HTERT RPE-1 (cell line): ENCODE results near the gene ANTXR2.
"Not testable (repeated sequence)": the region's sequence is repeated elsewhere in the genome, so short reads cannot be mapped to it uniquely, and the experiment has no call there.

Experiments used
- in situ Hi-C: fragments of 300-500 bp; cut with MboI; formaldehyde crosslinking; loops from 4 replicates; pipeline ENCODE4 v1.14.3; 2020; ENCODE audit warnings: low sequenced_read_pairs

Gene ANTXR2

DNA sequence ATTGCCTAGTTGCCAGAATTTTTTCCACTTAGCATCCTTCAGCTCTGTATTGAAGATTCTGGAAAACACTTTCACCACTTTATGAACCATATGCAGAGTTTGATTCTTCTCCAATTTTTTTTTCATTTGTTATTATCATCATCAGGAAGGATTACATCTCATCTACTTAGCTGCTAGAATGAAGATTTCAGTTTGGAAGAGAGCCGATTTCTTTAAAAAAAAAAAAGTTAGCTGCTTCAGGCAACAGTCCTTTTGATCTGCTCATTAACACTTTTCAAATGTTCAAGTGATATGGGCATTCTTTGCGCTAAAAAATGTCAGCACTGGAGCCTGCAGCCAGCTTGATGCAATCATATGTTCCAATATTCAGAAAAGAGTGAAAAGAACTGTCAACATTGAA lies 76.2 kb downstream of the ANTXR2 start:
- in situ Hi-C loops, result no loop called here

DNA sequence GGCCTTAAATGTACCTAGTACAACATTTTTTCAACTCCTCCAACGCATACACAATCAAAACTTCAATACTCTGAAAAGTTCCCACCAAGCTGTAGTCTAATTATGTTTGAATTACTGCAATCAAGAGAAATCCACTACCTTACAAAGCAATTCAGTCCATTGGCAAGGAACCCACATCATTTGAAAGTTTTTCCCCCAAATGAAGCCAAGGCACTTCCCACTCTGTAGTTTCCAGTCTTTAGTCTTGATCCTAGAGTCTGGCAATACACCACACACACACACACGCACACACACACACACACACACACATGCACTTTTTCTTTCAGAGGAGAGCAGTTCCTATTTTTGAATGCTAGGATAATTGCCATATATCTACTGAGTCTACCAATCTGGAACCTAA lies 79.6 kb downstream of the ANTXR2 start:
- in situ Hi-C loops, result no loop called here

DNA sequence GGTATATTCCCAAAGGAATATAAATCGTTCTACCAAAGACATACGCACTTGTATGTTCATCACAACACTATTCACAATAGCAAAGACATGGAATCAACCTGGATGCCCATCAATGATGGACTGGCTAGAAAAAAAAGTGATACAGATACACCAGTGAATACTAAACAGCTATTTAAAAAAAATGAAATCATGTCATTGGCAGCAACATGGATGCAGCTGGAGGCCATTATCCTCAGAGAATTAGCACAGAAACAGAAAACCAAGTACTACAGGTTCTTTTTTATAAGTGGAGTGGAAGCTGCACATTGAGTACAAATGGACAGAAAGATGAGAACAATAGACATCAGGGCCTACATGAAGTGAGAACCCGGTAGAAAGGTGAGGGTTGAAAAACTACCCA lies 81.4 kb downstream of the ANTXR2 start:
- in situ Hi-C loops, result no loop called here

DNA sequence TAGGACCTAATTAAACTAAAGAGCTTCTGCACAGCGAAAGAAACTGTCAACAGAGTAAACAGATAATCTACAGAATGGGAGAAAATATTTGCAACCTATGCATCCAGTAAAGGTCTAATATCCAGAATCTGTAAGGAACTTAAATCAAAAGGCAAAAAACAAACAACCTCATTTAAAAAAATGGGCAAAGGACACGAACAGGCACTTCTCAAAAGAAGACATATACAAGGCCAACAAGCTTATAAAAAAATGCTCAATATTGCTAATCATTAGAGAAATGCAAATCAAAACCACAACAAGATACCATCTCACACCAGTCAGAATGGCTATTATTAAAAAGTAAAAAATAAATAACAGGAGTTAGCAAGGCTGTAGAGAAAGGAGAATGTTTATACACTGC lies 81.9 kb downstream of the ANTXR2 start:
- in situ Hi-C loops, result not testable (repeated sequence)

DNA sequence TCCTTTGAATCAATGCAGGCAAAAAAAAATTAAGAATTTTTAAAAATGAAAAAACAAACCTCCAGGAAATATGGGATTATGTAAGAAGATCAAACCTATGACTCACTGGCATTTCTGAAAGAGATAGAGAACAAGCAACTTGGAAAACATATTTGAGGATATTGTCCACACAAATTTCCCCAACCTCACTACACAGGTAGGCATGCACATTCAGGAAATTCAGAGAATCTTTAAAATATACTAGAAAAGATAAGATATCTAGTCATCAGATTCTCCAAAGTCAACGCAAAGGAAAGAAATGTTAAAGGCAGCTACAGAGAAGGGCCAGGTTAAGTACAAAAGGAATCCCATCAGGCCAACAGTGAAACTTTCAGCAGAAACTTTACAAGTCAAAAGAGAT lies 85.6 kb downstream of the ANTXR2 start:
- in situ Hi-C loops, result no loop called here

DNA sequence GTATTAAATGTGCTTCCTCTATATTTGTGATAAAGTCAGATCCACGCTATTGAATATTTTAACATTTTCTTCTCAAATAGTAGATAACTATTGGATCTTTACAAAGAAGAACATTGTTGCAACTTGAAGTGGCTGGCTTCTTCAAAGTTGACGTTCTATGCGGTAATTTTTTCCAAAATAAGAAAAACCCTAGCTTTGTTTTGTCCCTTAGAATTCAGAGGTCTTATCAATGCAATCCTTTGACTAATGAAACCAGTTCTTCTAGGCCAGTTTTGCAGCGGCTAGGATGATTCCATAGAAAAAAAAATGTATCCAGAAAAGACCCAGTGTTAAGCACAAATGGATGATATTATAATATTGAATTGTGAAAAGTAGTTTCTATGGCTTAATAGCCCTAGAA lies 89.6 kb downstream of the ANTXR2 start:
- in situ Hi-C loops, result no loop called here

DNA sequence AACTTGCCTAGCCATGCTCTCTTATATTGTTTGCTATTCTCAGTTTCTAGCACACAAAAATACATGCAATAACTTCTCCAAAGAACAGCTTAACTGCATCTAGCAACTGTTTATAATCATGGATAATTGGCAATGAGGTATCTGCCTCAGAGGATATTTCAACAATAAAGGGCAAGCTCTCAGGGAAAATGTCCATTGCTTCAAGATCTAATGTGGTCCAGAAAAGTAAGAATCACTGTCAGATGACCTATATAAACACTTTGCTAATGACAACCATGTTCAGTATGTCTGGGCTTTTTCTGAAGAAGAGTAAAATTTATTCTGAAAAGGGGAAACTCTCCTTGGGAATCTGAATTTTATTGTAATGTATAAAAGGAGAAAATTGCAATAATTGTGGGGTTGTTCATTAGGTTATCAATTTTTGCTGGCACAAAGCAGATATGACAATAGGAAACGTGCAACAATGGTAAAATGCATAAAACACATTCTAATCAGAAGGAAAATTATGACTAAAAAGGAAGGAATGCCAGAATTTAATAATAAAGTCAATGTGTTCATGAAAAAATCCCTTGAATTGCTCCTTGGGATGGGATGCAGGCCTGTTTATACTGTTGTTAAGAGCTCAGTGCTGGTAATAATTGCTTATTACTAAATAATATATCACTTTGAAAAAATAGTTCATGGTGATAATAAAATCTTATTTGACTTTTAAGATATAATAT lies 90.3 kb downstream of the ANTXR2 start:
- in situ Hi-C loops, result no loop called here

DNA sequence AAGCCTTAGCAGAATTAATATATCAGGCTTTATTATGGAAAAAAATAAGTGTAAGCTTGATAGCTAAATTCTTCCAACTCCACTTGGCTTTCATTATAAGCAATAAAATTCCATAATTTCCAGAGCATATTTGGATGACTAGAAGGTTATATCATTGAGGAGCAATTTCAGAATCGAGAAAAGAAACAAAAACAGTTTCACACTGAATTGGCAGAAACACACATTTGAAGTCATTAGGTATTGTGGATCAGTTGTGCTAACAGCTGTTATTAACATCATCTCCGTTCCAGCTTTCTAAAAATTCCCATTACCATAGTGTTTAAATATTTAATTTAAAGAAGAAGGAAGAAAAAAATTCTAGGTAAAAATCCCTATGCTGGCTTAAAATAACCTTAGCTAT lies 92.6 kb downstream of the ANTXR2 start:
- in situ Hi-C loops, result no loop called here

DNA sequence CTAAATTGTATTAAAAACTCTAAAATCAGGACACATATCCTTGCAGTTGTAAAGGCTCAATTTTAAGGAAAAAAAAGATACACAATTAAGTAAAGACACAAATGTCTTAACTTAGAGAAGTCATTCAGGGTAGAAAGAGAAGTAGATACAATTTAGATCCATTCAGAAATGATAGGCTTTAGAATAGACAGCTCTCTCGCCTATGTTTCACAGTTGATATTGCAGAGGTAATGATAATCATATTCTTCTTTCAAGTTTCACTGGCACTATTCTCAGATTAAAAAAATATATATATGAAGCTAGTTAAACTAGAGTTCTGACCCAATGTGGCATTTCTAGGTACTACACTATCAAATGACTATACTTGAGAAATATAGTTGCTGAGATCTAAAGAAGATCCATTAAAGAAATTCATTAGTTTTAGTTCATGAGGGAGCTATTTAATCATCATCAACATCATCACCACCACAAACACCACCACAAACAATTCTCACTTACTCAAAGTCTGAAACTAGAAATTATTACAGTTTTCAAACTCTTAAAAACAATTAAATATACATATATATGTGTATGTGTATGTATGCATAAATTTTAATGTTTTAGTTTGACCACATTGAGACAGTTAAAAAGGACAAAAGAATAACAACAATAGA lies 93.1 kb downstream of the ANTXR2 start:
- in situ Hi-C loops, result no loop called here

DNA sequence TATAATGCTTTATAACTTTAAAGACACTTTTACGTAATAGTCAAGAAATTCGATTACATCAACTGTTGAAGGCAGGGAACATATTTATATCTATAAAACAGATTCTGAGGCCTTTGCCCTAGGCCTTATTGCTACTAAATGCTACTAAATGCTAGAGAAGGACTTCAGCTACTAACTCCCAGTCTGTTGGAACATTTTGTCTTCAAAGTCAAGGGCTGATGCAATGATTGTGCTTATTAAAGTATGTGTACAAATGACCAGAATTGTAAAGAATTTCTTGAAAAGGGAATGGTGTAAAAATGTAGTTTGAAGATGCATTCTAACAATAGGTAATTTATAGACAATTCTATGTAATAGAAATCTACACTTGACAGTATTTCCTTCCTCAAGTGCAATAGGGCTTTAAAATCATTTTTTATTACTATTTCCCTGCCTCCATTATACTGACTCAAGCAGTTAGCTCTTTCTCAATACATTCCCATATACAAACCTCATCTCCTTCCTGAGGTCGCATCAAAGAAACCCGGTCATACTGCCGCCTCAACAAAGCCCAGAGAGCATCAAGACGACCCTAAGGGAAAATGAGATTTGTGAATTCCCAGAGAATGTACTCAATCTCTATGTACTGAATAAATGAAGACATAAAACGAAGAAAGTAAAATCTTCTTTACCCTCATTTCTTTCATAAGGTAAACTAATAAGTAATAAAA lies 95.7 kb downstream of the ANTXR2 start:
- in situ Hi-C loops, result no loop called here

DNA sequence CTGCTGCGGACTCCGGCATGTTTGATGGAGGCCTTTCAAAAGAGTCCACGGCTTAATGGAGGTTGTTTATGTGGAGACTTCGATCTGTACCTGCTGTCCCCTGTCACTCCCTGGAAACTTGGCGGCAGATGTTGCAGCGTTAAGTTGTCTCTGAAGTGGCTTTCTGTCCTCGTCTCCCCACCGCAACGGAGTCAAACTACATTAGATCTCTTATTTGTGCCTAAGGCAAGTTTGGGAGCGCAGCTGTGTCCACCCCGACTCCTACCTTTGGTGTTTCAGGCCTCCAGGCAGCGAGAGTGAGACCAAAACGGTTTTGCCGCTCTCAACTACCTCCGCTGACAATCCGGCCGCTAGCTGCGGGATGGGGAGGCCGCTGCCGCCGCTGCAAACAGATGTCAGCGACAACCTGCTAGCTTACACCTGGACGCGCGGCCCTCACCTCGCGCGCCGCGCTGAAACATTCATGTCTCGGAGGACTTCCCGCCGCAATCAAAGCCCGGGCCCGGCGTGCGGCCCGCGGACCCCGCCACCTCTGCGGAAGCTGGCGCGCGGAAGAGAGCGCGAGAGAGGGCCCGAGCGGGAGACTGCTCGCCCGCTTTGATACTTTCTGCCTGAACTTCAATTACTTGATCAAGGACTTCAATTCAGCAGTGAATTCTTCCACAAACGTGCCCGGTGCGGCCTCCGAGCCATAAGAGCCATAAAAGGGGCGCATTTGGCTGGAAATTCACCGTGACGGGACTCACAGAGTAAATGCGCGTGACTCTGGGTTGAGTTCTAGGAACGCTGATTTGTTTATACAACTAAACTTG lies 108.4 kb downstream of the ANTXR2 start:
- in situ Hi-C loops, result no loop called here

DNA sequence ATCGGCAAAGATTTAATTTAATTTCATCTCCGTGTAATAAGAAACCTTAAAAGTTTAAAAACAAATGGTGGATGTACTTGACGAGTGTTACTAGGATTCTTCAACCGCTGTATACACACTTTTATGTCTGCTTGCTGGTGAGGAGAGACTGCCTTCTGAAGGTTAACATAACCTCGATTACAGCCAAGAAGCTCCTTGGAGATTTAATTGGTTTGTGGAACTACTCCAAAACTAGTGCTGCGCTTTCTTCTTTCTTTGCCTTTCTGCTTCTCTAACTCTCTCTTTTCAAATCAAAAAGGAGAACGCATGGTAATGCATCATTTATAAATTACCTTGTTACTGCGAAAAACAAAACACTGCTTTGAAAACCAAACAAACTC lies 109.0 kb downstream of the ANTXR2 start:
- in situ Hi-C loops, result no loop called here

DNA sequence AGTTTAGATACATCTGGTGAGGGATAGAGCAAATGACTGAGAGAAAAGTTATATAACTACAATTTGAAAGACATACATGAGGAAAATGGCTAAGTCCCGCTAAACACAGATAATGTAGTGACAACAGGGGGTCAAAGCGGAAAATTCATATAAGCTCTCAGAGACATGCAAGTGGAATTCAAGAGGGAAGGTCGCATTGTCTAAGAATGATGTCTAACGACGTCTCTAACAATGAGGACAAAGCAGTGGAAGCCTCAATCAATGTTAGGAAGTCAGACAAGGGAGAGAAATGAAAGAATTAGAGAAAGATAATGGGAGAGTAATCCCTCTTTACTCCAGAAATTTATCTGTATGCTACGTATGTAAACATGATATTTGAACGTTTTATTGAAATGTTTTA lies 113.4 kb downstream of the ANTXR2 start:
- in situ Hi-C loops, result no loop called here

DNA sequence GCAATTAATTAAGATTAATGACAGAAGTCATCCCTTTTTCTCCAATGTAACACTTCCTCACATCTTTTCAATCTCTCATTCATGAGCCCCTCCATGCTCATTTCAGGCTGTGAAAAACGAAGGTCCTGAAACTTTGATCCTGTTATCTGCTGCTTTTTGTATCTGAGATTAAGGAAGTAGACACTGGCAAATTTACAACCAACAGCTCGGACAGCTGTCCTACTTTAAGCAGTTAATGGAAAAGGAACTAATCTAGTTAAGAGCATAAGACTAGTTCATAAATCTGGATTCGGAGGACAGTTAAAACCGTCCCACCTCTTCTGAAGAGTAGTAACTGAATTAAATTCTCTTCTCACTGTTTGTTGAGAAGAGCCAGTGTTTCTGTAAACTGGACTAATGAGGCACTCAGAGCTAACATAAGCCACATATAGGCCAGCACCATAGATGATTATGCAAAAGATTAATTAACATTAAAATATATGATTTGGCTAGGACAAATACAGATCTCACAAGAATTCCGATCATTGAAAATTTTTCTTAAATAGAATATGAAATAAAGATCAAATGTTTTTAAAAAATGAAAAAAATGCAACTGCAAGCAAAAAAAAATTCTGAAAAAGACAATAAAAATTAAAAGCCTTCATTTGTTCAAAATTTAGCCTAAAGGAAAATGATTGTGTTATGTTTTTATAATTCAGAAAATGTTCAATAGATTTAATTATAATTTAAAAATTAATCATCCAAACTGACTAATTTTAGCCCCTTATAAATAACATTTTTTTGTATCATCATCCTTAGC lies 114.4 kb downstream of the ANTXR2 start:
- in situ Hi-C loops, result no loop called here

DNA sequence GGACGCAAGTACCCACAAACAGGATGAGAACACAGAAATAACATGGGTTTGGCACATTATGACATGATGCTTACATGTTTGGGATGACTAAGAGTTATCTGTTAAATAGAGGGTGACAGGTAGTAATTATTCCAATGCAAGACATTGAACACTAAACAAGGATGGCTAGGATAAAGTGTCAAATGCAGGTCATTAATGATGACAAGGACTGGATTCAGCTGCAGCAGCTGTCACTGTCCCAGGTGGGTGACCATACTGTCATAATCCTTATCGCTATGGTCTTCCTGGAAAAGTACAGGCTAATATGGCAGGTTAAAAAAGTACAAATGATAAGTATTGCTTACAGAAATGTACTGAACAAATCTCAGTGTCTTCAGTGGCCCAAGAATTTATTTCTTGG lies 123.9 kb downstream of the ANTXR2 start:
- in situ Hi-C loops, result no loop called here

DNA sequence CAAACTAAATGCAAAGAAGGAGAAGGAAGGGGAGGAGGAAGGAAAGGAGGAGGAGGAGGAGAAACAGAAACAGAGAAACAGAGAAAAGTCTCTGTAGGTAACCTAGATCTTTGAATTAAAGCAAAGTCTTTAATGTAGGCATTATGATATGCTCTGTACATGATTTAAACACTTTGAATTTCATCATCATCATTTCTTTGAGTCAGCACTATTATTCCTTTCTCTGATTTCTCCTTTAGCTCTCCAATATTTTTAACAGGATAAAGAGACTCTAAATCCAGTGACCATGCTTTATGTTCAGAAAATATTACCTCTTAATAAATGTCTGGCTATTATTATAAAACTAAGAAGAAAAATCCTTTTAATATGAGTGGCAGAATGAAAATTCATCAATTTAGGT lies 124.3 kb downstream of the ANTXR2 start:
- in situ Hi-C loops, result no loop called here

DNA sequence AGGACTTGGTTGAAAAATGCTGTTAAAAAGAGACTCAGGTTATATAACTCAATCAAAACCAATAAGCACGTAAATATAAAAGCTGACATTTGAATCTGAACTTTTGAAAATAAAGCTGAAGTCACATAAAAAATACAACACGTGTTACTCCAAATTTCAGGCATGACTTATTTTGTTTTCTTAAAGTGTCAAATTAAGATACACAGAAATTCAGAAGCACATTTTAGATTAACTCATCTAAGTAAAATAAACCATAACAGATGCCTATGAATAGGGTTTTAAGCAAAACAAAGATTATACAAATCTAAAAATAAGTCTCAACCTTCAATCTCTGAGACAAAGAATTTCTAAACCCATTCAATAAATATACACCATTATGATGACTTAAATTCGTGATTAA lies 124.8 kb downstream of the ANTXR2 start:
- in situ Hi-C loops, result no loop called here

DNA sequence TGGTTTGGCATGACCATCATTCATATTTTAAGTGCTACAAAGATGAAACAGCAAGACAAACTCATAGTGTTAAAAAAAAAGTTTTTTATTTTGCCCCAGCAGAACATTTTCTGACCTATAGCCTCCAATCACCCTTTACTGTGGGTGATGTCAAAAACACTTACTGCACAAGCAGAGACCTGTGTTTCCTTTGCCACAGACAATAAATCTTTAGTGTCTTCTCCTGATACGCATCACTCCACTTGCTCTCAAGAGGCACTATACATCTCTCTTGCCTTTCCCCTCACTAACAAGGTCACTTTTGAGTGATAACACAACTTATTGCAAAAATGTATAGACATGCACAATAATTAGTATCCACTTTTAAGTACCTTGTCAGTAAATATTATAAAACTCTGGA lies 125.6 kb downstream of the ANTXR2 start:
- in situ Hi-C loops, result no loop called here

DNA sequence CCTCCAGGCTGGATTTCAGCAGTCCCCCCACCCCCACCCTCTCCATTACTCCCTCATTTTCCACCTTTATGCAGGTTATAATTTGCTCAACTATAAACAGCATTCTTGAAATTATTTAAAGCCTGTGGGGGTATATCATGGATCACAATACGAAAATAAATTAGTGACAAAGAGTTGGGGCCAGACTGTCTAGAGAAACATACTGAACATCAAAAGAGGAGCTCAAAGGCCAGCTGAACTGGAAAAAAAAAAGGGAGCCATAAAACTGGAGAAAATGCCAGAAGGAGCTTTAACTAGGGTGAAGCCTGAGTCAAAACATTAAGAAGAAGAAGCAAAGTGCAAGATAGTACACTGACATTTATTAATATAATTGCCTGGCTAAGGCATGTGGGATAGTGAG lies 137.8 kb downstream of the ANTXR2 start:
- in situ Hi-C loops, result no loop called here

DNA sequence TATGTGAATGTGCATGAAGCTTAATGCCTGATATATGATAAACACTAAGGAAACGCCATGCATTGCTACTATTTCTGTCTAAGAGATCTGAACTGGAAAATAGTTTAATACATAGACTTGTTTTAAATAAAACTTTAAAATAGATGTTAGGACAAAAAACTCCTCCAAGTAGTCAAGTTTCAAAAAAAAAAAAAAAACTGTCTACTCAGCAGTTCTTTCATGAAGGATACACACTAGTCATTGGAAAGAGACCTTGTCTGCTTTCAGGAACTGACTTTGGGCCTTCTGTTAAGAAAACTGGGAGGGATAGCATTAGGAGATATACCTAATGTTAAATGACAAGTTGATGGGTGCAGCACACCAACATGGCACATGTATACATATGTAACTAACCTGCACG lies 138.4 kb downstream of the ANTXR2 start:
- in situ Hi-C loops, result no loop called here

DNA sequence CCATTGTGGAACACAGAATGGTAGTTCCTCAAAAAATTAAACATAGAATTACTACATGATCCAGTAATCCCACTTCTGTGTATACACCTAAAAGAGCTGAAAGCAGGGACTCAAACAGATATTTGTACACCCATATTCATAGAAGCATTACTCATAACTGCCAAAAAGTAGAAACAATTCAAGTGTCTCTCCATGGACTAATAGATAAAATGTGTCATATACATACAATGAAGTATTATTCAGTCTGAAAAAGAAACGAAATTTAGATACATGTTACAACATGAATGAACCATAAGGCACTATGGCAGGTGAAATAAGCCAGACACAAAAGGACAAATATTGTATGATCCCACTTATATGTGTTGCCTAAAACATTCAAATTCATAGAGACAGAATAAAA lies 145.1 kb downstream of the ANTXR2 start:
- in situ Hi-C loops, result no loop called here
